ENCODE data around the gene KRT6A. TPM values are rescaled to one million over a fixed set of nuclear protein-coding genes. Genes with fewer than 3 reads are reported as not detected.

The KRT6A gene
- total and polyA plus RNA-seq, 2 of the 13 experiments (the other 11 are each of a cell fraction or from before 2014, with no cell fraction given) = 0.13 TPM; not detected in 1

- Histone ChIP-seq H3K9me3 (ENCODE audit: low read length) (no peaks in the 10 kb centered on the region), H3K36me3 (replicated peaks in 1 of 2; ENCODE audit: control insufficient read depth in 1 of 2, insufficient read depth in 2 of 2, low read length in 2 of 2) (no peaks in the 10 kb centered on the region), H3K27ac (ENCODE audit: extremely low read length, insufficient read depth, low read length) (no peak overlapping the region), H3K27me3 (ENCODE audit: control insufficient read depth in 1 of 2, insufficient read depth in 2 of 2, low read length in 2 of 2) (peaks cover 1 to 2% of the 10 kb centered on the region in 2 experiments; a peak in 2 of 5 replicates), H3K4me3 (replicated peaks in 1 of 3; ENCODE audit: insufficient read depth in 1 of 3, low read depth in 2 of 3, low read length in 3 of 3) (no peak overlapping the region), H3K79me2 (ENCODE audit: insufficient read depth, low read length) (no peaks in the 10 kb centered on the region), H4K20me1 (ENCODE audit: insufficient read depth, low read length) (no peaks in the 10 kb centered on the region), H2AFZ (ENCODE audit: low read length) (no peak overlapping the region), H3K4me1 (ENCODE audit: insufficient read depth, low read length) (peaks cover 13% of the 10 kb centered on the region), H3K9ac (ENCODE audit: insufficient read depth, low read depth, low read length) (no peak overlapping the region), H3K4me2 (ENCODE audit: low read depth, low read length) (no peak overlapping the region)
- BruUV-seq (replicated peaks) = no TSS peak
- TF ChIP-seq HMGA1 (CRISPR knock-in tag; conservative IDR thresholded peaks at IDR 0.05) (no peak), ZNF816 (CRISPR knock-in tag; IDR thresholded peaks at IDR 0.05; ENCODE audit: borderline replicate concordance) (no peak), JUN (CRISPR knock-in tag; IDR thresholded peaks at IDR 0.05) (no peak), RFXAP (CRISPR knock-in tag; IDR thresholded peaks at IDR 0.05; ENCODE audit: borderline replicate concordance) (no peak), HDAC2 (CRISPR knock-in tag; IDR thresholded peaks at IDR 0.05) (no peak), ZKSCAN8 (CRISPR knock-in tag; IDR thresholded peaks at IDR 0.05; ENCODE audit: borderline replicate concordance) (no peak)
- CTCF ChIA-PET (ENCODE audit: low intra/inter-chr PET ratio, low total read pairs) = no interaction called here
- no peak for FAIRE-seq
- in situ Hi-C loops (cut with HindIII; ENCODE audit: extremely low pct_ligation_motif_present, low pct_unique_long_range_greater_than_20kb) (no loop called here), intact Hi-C loops (cut with micrococcal nuclease; ENCODE audit: unreplicated experiment) (no loop called here)
- peak; percentile 74 for ATAC-seq
- POLR2A ChIA-PET = no interaction called here
- 4% methylated on average over 8 of the region's 9 CpGs for WGBS (ENCODE audit: low lambda C conversion rate)
- DNase-seq (ENCODE audit: low spot score) = peak; percentile 46
Observed at GRCh38 chr12:52441320-52441911, 51.6 kb downstream of the KRT6A start.

- no peak overlapping the region for H3K9ac ChIP-seq (ENCODE audit: insufficient read depth, low read depth, low read length)
- POLR2A ChIA-PET = no interaction called here
- no TSS peak for BruUV-seq (replicated peaks)
- WGBS (ENCODE audit: low lambda C conversion rate) = 53% methylated on average over 3 of the region's 5 CpGs
- intact Hi-C loops (cut with micrococcal nuclease; ENCODE audit: unreplicated experiment) (no loop called here), in situ Hi-C loops (cut with HindIII; ENCODE audit: extremely low pct_ligation_motif_present, low pct_unique_long_range_greater_than_20kb) (no loop called here)
- no peaks in the 10 kb centered on the region for H4K20me1 ChIP-seq (ENCODE audit: insufficient read depth, low read length)
- FAIRE-seq (no peak), DNase-seq (ENCODE audit: low spot score) (no peak), ATAC-seq (peak; percentile 26; the same call in 2 of the 3 replicates)
- no peak overlapping the region for H2AFZ ChIP-seq (ENCODE audit: low read length)
- no peak overlapping the region for H3K4me3 ChIP-seq (replicated peaks in 1 of 3; ENCODE audit: insufficient read depth in 1 of 3, low read depth in 2 of 3, low read length in 3 of 3)
- no peaks in the 10 kb centered on the region for H3K79me2 ChIP-seq (ENCODE audit: insufficient read depth, low read length)
- H3K4me1 ChIP-seq (ENCODE audit: insufficient read depth, low read length) = peaks cover 13% of the 10 kb centered on the region
- H3K36me3 ChIP-seq (replicated peaks in 1 of 2; ENCODE audit: control insufficient read depth in 1 of 2, insufficient read depth in 2 of 2, low read length in 2 of 2) = no peaks in the 10 kb centered on the region
- no peak overlapping the region for H3K4me2 ChIP-seq (ENCODE audit: low read depth, low read length)
- H3K27me3 ChIP-seq (ENCODE audit: control insufficient read depth in 1 of 2, insufficient read depth in 2 of 2, low read length in 2 of 2) = peaks cover 0 to 1% of the 10 kb centered on the region in 2 experiments; a peak in 2 of 5 replicates
- H3K9me3 ChIP-seq (ENCODE audit: low read length) = no peaks in the 10 kb centered on the region
- H3K27ac ChIP-seq (ENCODE audit: extremely low read length, insufficient read depth, low read length) = no peak overlapping the region
- CTCF ChIA-PET (ENCODE audit: low intra/inter-chr PET ratio, low total read pairs) = no interaction called here
- TF ChIP-seq GATAD2A (CRISPR knock-in tag; IDR thresholded peaks at IDR 0.05) (no peak), THRA (CRISPR knock-in tag; IDR thresholded peaks at IDR 0.05; ENCODE audit: borderline replicate concordance) (no peak), ZNF414 (CRISPR knock-in tag; IDR thresholded peaks at IDR 0.05) (no peak), FOXA3 (CRISPR knock-in tag; IDR thresholded peaks at IDR 0.05) (no peak)
Observed at GRCh38 chr12:52440821-52441319, 52.2 kb downstream of the KRT6A start.
